Prostate gland (tissue), 2 donors: Measurements from ENCODE around the gene NUAK1.

Source experiments
- POLR2A ChIP-seq: fragments of 450-650 bp; IDR thresholded peaks from one replicate; pipeline ENCODE4 v1.6.1; 2016; ENCODE audit warnings: antibody characterized with exemption, mild to moderate bottlenecking
- TF ChIP-seq, protein P1 (sequence below), 4 experiments: fragments of 200-600 bp in 2 of 4; fragments of 450-650 bp in 2 of 4; sonication (generic) in 2 of 4; IDR thresholded peaks; 1 replicate in 3 of 4; 2 replicates in 1 of 4; pipeline ENCODE4 v1.5.1; 2016 to 2019; ENCODE audit warnings: antibody characterized with exemption in 4 of 4, mild to moderate bottlenecking in 2 of 4, moderate library complexity in 2 of 4

DNA sequence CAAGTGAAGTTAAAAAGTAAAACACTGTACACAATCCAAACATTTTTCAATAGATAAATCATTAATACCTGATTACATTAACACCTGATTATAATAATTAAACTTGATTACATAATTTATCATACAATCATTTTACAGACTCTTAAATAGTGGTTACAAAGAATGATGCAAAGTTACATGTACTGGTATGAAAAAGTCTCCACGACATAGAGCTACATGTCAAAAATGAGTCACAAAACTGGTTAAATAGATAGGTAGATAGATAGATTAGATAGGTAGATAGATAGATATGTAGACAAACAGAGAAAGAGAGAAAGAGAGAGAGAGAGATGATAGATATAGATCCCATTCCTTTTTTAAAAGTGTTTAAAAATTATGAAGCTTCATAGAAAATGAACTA, 109.2 kb downstream of the NUAK1 start:
- no peak for TF ChIP-seq POLR2A
- TF ChIP-seq, protein P1, sequence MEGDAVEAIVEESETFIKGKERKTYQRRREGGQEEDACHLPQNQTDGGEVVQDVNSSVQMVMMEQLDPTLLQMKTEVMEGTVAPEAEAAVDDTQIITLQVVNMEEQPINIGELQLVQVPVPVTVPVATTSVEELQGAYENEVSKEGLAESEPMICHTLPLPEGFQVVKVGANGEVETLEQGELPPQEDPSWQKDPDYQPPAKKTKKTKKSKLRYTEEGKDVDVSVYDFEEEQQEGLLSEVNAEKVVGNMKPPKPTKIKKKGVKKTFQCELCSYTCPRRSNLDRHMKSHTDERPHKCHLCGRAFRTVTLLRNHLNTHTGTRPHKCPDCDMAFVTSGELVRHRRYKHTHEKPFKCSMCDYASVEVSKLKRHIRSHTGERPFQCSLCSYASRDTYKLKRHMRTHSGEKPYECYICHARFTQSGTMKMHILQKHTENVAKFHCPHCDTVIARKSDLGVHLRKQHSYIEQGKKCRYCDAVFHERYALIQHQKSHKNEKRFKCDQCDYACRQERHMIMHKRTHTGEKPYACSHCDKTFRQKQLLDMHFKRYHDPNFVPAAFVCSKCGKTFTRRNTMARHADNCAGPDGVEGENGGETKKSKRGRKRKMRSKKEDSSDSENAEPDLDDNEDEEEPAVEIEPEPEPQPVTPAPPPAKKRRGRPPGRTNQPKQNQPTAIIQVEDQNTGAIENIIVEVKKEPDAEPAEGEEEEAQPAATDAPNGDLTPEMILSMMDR (IDR thresholded peaks at IDR 0.05), result no peak
